HepG2 (cell line): Measurements from ENCODE around the gene DLX3. TPM values are rescaled to one million over a fixed set of nuclear protein-coding genes. Genes with fewer than 3 reads are reported as not detected.

ENCODE experiments used
- AHR ChIP-seq: IDR thresholded peaks from 2 replicates; pipeline ENCODE4 v1.6.1; 2018; ENCODE audit warnings: missing genetic modification reagents, missing compliant biosample characterization
- HHEX ChIP-seq: IDR thresholded peaks from 2 replicates; pipeline ENCODE4 v1.6.1; 2016; ENCODE audit warnings: control low read depth
- MED1 ChIP-seq: sonication (generic); formaldehyde crosslinking; IDR thresholded peaks from 2 replicates; pipeline ENCODE4 v1.4.0; 2020; ENCODE audit warnings: missing genetic modification reagents
- NCOA1 ChIP-seq: sonication (generic); formaldehyde crosslinking; IDR thresholded peaks from 2 replicates; pipeline ENCODE4 v1.9.0; 2021; ENCODE audit warnings: missing genetic modification reagents
- NCOA5 ChIP-seq: sonication (generic); formaldehyde crosslinking; IDR thresholded peaks from 2 replicates; pipeline ENCODE4 v1.4.0; 2020; ENCODE audit warnings: missing genetic modification reagents
- NR1H2 ChIP-seq: sonication (generic); formaldehyde crosslinking; IDR thresholded peaks from 2 replicates; pipeline ENCODE4 v1.8.1; 2022; ENCODE audit warnings: low read depth, missing genetic modification reagents, borderline replicate concordance
- PLSCR1 ChIP-seq: sonication (generic); formaldehyde crosslinking; IDR thresholded peaks from 2 replicates; pipeline ENCODE4 v1.5.0; 2020; ENCODE audit warnings: missing genetic modification reagents, mild to moderate bottlenecking, borderline replicate concordance
- PRPF4 ChIP-seq: fragments of 200-400 bp; formaldehyde crosslinking; IDR thresholded peaks from 2 replicates; pipeline ENCODE4 v1.6.1; 2016; ENCODE audit warnings: low read length, low read depth; ENCODE audit not compliant: poor library complexity, severe bottlenecking
- SMARCE1 ChIP-seq: fragments of 450-650 bp; IDR thresholded peaks from 2 replicates; pipeline ENCODE4 v1.6.1; 2017; ENCODE audit warnings: borderline replicate concordance
- SP1 ChIP-seq, 2 experiments: fragments of 450-650 bp in 1 of 2; sonication (generic) in 1 of 2; formaldehyde crosslinking in 1 of 2; IDR thresholded peaks; 2 replicates each; pipeline versions ENCODE4 v1.4.0 to v1.6.1; 2016 to 2020; ENCODE audit warnings: missing genetic modification reagents in 1 of 2
- SRSF1 ChIP-seq: fragments of 200-400 bp; formaldehyde crosslinking; optimal IDR thresholded peaks from 2 replicates; pipeline ENCODE3; 2017; ENCODE audit warnings: mild to moderate bottlenecking, low read depth, low read length, moderate library complexity
- STAT5B ChIP-seq: sonication (generic); formaldehyde crosslinking; IDR thresholded peaks from 2 replicates; pipeline ENCODE4 v1.4.0; 2020; ENCODE audit warnings: missing genetic modification reagents
- SUZ12 ChIP-seq: fragments of 150-350 bp; IDR thresholded peaks from 2 replicates; pipeline ENCODE4 v1.6.1; 2014; ENCODE audit warnings: low read depth, low read length
- ZBTB40 ChIP-seq, 2 experiments: fragments of 450-650 bp in 1 of 2; sonication (generic) in 1 of 2; formaldehyde crosslinking in 1 of 2; IDR thresholded peaks; 2 replicates each; pipeline versions ENCODE4 v1.6.1 to v1.8.0; 2016 to 2022; ENCODE audit warnings: antibody characterized with exemption in 1 of 2, mild to moderate bottlenecking in 1 of 2, missing genetic modification reagents in 1 of 2
- ZFP36L1 ChIP-seq: sonication (generic); formaldehyde crosslinking; IDR thresholded peaks from 2 replicates; pipeline ENCODE4 v1.8.0; 2022; ENCODE audit warnings: mild to moderate bottlenecking, missing genetic modification reagents, moderate library complexity
- ZKSCAN1 ChIP-seq: fragments of 150-350 bp; IDR thresholded peaks from 2 replicates; pipeline ENCODE4 v1.6.1; 2014; ENCODE audit warnings: low read length
- ZMAT5 ChIP-seq: sonication (generic); formaldehyde crosslinking; IDR thresholded peaks from 2 replicates; pipeline ENCODE4 v1.5.0; 2020; ENCODE audit warnings: mild to moderate bottlenecking, low read depth, missing genetic modification reagents, borderline replicate concordance
- ZNF224 ChIP-seq: sonication (generic); formaldehyde crosslinking; IDR thresholded peaks from 2 replicates; pipeline ENCODE4 v1.5.0; 2020; ENCODE audit warnings: mild to moderate bottlenecking, missing genetic modification reagents
- ZNF263 ChIP-seq: sonication (generic); formaldehyde crosslinking; IDR thresholded peaks from 2 replicates; pipeline ENCODE4 v1.4.0; 2020; ENCODE audit warnings: missing genetic modification reagents
- ZNF629 ChIP-seq: sonication (generic); formaldehyde crosslinking; conservative IDR thresholded peaks from 2 replicates; pipeline ENCODE4 v1.5.0; 2020; ENCODE audit warnings: missing genetic modification reagents
- ZNF773 ChIP-seq: sonication (generic); formaldehyde crosslinking; IDR thresholded peaks from 2 replicates; pipeline ENCODE4 v1.4.0; 2020; ENCODE audit warnings: missing genetic modification reagents, borderline replicate concordance
- polyA plus RNA-seq, 8 experiments: library from polyadenylated mRNA; depleted of rRNA in 3 of 8; stranded (reverse) in 7 of 8; unstranded in 1 of 8; fragments of >200 nt; fragmentation: Illumina TruSeq in 4 of 8; extraction: Trizol in 4 of 8; gene quantifications; 2 replicates each; pipeline versions ENCODE4 v1.2.1 to v1.2.3, GENCODE V29; 2011 to 2016; ENCODE audit warnings: low read depth in 4 of 8, missing spikeins in 1 of 8, mixed read lengths in 1 of 8; ENCODE audit not compliant: insufficient read depth in 1 of 8
- total RNA-seq, 5 experiments: library from RNA; depleted of rRNA; stranded (reverse); fragments of >200 nt; fragmentation: Illumina TruSeq; extraction: Trizol; gene quantifications; 2 replicates each; pipeline ENCODE4 v1.2.3, GENCODE V29; 2016; ENCODE audit warnings: low read depth in 1 of 5

DLX3 gene
- total and polyA plus RNA-seq, 2 of the 13 experiments (the other 11 are each of a cell fraction or from before 2014, with no cell fraction given): 0.03 TPM; not detected in 1

- TF ChIP-seq ZBTB40 (IDR thresholded peaks at IDR 0.05): no peak
- TF ChIP-seq ZBTB40 (CRISPR knock-in tag; IDR thresholded peaks at IDR 0.05): no peak
- TF ChIP-seq NCOA5 (CRISPR knock-in tag): no peak
- TF ChIP-seq ZKSCAN1: no peak
- no peak for TF ChIP-seq PLSCR1
- TF ChIP-seq HHEX (CRISPR knock-in tag): no peak
- no peak for TF ChIP-seq ZNF629 (CRISPR knock-in tag)
- no peak for TF ChIP-seq SMARCE1
- 0 out of 2 replicates have a peak, but pooled peaks have one; percentile 39 for TF ChIP-seq ZNF773 (CRISPR knock-in tag)
- TF ChIP-seq ZNF224 (CRISPR knock-in tag): no peak
- TF ChIP-seq MED1: peak; percentile 25; the same call in 1 of the 2 replicates
- TF ChIP-seq NR1H2: no peak
- no peak for TF ChIP-seq SP1 (IDR thresholded peaks at IDR 0.05)
- peak; percentile 33; the same call in 1 of the 2 replicates for TF ChIP-seq SP1 (CRISPR knock-in tag; IDR thresholded peaks at IDR 0.05)
- peak; percentile 29; the same call in 1 of the 2 replicates for TF ChIP-seq AHR (CRISPR knock-in tag)
- no peak for TF ChIP-seq SUZ12
- TF ChIP-seq PRPF4: no peak
- TF ChIP-seq STAT5B (CRISPR knock-in tag): no peak
- no peak for TF ChIP-seq SRSF1
- TF ChIP-seq ZFP36L1 (CRISPR knock-in tag): no peak
- TF ChIP-seq NCOA1 (CRISPR knock-in tag): no peak
- no peak for TF ChIP-seq ZMAT5 (CRISPR knock-in tag)
- no peak; the same call in 1 of the 2 replicates for TF ChIP-seq ZNF263 (CRISPR knock-in tag)
Measured at GRCh38 chr17:49968405-49969133, 26.5 kb downstream of the DLX3 start (continued).
